Measurements from ENCODE around the gene HOXC12. TPM values are rescaled to one million over a fixed set of nuclear protein-coding genes. Genes with fewer than 3 reads are reported as not detected.

The HOXC12 gene
- total RNA-seq, 4 donors from 2014 or later = not detected

GRCh38 chr12:53985692-53985993, 30.9 kb downstream of the HOXC12 start:
- Histone ChIP-seq H3K4me3 (replicated peaks in 1 of 3) (peak overlapping the region in 1 of 3 donors; percentile 0), H3K27ac (no peak overlapping the region), H3K9me3 (no peaks in the 10 kb centered on the region), H3K36me3 (no peaks in the 10 kb centered on the region), H3K4me1 (peaks cover 17 to 18% of the 10 kb centered on the region in 2 donors), H3K27me3 (peaks cover 89% of the 10 kb centered on the region)
- intact Hi-C loops (cut with DNase I) = loop anchor here (10.0 kb wide), 1 partner anchor 221 kb away; no protein-coding TSS in a partner anchor
- no peak for TF ChIP-seq POLR2A (IDR thresholded peaks at IDR 0.05)
- TF ChIP-seq CTCF (IDR thresholded peaks at IDR 0.05) = no peak
- no peak for DNase-seq
- 5 to 40% methylated on average over 1 to 4 of the region's 21 CpGs for WGBS, 2 donors

- Histone ChIP-seq H3K9me3 (no peaks in the 10 kb centered on the region), H3K27ac (no peak overlapping the region), H3K36me3 (no peaks in the 10 kb centered on the region), H3K4me3 (replicated peaks in 1 of 3) (peak overlapping the region in 1 of 3 donors; percentile 0), H3K4me1 (peaks cover 17 to 18% of the 10 kb centered on the region in 2 donors), H3K27me3 (peaks cover 89% of the 10 kb centered on the region)
- no peak for DNase-seq
- TF ChIP-seq CTCF (IDR thresholded peaks at IDR 0.05) (no peak), POLR2A (IDR thresholded peaks at IDR 0.05) (no peak)
- 5 to 7% methylated on average over 20 to 35 of the region's 50 CpGs for WGBS, 2 donors
- intact Hi-C loops (cut with DNase I) = loop anchor here (10.0 kb wide), 1 partner anchor 221 kb away; no protein-coding TSS in a partner anchor
Observed at GRCh38 chr12:53985994-53986685, 31.4 kb downstream of the HOXC12 start.

GRCh38 chr12:53986686-53987483, 32.2 kb downstream of the HOXC12 start:
- intact Hi-C loops (cut with DNase I) = loop anchor here (10.0 kb wide), 1 partner anchor 222 kb away; no protein-coding TSS in a partner anchor
- H3K4me1 ChIP-seq = peaks cover 17 to 18% of the 10 kb centered on the region in 2 donors
- 16 to 22% methylated on average over 21 of the region's 21 CpGs for WGBS, 2 donors
- peaks cover 89% of the 10 kb centered on the region for H3K27me3 ChIP-seq
- no peaks in the 10 kb centered on the region for H3K36me3 ChIP-seq
- no peak overlapping the region for H3K27ac ChIP-seq
- H3K9me3 ChIP-seq = no peaks in the 10 kb centered on the region
- no peak for DNase-seq
- no peak for TF ChIP-seq CTCF (IDR thresholded peaks at IDR 0.05)
- TF ChIP-seq POLR2A (IDR thresholded peaks at IDR 0.05) = no peak
- no peak overlapping the region for H3K4me3 ChIP-seq (replicated peaks in 1 of 3)

GRCh38 chr12:53987787-53988230, 33.1 kb downstream of the HOXC12 start:
- H3K27me3 ChIP-seq = peaks cover 88% of the 10 kb centered on the region
- 12 to 25% methylated on average over 4 of the region's 4 CpGs for WGBS, 2 donors
- intact Hi-C loops (cut with DNase I) = loop anchor here (10.0 kb wide), 1 partner anchor 223 kb away; no protein-coding TSS in a partner anchor
- no peak for TF ChIP-seq POLR2A (IDR thresholded peaks at IDR 0.05)
- no peaks in the 10 kb centered on the region for H3K36me3 ChIP-seq
- H3K27ac ChIP-seq = no peak overlapping the region
- no peak overlapping the region for H3K4me3 ChIP-seq (replicated peaks in 1 of 3)
- no peak for DNase-seq
- H3K9me3 ChIP-seq = no peaks in the 10 kb centered on the region
- peaks cover 17 to 18% of the 10 kb centered on the region in 2 donors for H3K4me1 ChIP-seq

GRCh38 chr12:53988541-53989226, 34.0 kb downstream of the HOXC12 start:
- Histone ChIP-seq H3K9me3 (no peaks in the 10 kb centered on the region), H3K4me1 (peaks cover 17 to 18% of the 10 kb centered on the region in 2 donors), H3K27me3 (peaks cover 84% of the 10 kb centered on the region), H3K27ac (no peak overlapping the region), H3K36me3 (no peaks in the 10 kb centered on the region), H3K4me3 (replicated peaks in 1 of 3) (no peak overlapping the region)
- DNase-seq = no peak
- TF ChIP-seq CTCF (IDR thresholded peaks at IDR 0.05) (no peak), POLR2A (IDR thresholded peaks at IDR 0.05) (no peak)
- 7 to 8% methylated on average over 5 of the region's 5 CpGs for WGBS, 2 donors
- intact Hi-C loops (cut with DNase I) = loop anchor here (10.0 kb wide), 1 partner anchor 224 kb away; no protein-coding TSS in a partner anchor

All from thyroid gland (tissue), 4 donors.